HL-60 (cell line): ENCODE measurements around the gene PITPNC1.

Source experiments
- DNase-seq, 2 experiments: peaks; one replicate each; pipeline ENCODE4 v3.0.0-alpha.2; 2010 to 2020; ENCODE audit warnings: low read depth in 1 of 2, low spot score in 1 of 2
- H3K27ac ChIP-seq: fragments of 250-450 bp; sonication (Bioruptor Pico); replicated peaks from 2 replicates; pipeline ENCODE4 v1.5.1; 2020; ENCODE audit warnings: mild to moderate bottlenecking, moderate library complexity
- H3K27me3 ChIP-seq: fragments of 250-450 bp; sonication (Bioruptor Pico); 2 replicates; pipeline ENCODE4 v1.5.1; 2021; ENCODE audit warnings: mild to moderate bottlenecking, moderate library complexity; ENCODE audit not compliant: insufficient read depth, poor library complexity, severe bottlenecking
- H3K4me3 ChIP-seq: replicated peaks from 2 replicates; pipeline ENCODE4 v1.5.1; 2011; ENCODE audit warnings: mild to moderate bottlenecking, control low read depth, low read length; ENCODE audit not compliant: insufficient read depth
- GABPA ChIP-seq: IDR thresholded peaks from 2 replicates; pipeline ENCODE4 v1.6.1; 2012; ENCODE audit warnings: low read depth
- POLR2AphosphoS5 ChIP-seq: IDR thresholded peaks from 2 replicates; pipeline ENCODE4 v1.6.1; 2012; ENCODE audit warnings: low read depth
- SPI1 ChIP-seq: IDR thresholded peaks from 2 replicates; pipeline ENCODE4 v1.6.1; 2012; ENCODE audit warnings: low read depth, mild to moderate bottlenecking, borderline replicate concordance
- TF ChIP-seq, protein P1 (sequence below): IDR thresholded peaks from 2 replicates; pipeline ENCODE4 v1.6.1; 2012; ENCODE audit warnings: low read depth; ENCODE audit not compliant: insufficient replicate concordance
- TF ChIP-seq, protein P2 (sequence below): IDR thresholded peaks from one replicate; pipeline ENCODE4 v1.5.1; 2011; ENCODE audit warnings: low read length, control low read depth, inconsistent platforms; ENCODE audit not compliant: insufficient read depth

PITPNC1 gene

DNA sequence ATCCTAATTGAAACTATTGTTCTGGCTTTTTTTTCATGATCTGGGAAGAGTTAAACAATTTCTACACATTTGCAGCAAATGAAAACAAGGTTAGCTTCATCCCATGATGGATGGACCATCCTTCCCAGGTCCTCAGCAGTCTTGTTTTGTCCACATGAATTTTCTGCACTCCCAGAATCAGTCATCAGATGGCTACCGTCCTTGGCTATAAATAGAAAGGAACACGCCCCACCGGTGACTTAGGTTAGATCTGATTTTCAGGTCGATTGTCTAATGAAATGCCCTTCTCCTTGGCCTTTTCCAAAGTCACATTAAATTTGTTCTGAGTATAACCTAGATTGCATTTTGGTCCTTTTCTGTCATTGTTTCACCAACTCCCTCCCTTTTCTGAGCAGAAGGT lies 299.2 kb downstream of the PITPNC1 start:
- DNase-seq: no peak
- no peak overlapping the region for H3K4me3 ChIP-seq
- no peak overlapping the region for H3K27ac ChIP-seq
- TF ChIP-seq SPI1 (no peak), POLR2AphosphoS5 (no peak), GABPA (no peak)
- TF ChIP-seq, protein P1, sequence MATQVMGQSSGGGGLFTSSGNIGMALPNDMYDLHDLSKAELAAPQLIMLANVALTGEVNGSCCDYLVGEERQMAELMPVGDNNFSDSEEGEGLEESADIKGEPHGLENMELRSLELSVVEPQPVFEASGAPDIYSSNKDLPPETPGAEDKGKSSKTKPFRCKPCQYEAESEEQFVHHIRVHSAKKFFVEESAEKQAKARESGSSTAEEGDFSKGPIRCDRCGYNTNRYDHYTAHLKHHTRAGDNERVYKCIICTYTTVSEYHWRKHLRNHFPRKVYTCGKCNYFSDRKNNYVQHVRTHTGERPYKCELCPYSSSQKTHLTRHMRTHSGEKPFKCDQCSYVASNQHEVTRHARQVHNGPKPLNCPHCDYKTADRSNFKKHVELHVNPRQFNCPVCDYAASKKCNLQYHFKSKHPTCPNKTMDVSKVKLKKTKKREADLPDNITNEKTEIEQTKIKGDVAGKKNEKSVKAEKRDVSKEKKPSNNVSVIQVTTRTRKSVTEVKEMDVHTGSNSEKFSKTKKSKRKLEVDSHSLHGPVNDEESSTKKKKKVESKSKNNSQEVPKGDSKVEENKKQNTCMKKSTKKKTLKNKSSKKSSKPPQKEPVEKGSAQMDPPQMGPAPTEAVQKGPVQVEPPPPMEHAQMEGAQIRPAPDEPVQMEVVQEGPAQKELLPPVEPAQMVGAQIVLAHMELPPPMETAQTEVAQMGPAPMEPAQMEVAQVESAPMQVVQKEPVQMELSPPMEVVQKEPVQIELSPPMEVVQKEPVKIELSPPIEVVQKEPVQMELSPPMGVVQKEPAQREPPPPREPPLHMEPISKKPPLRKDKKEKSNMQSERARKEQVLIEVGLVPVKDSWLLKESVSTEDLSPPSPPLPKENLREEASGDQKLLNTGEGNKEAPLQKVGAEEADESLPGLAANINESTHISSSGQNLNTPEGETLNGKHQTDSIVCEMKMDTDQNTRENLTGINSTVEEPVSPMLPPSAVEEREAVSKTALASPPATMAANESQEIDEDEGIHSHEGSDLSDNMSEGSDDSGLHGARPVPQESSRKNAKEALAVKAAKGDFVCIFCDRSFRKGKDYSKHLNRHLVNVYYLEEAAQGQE: no peak
- TF ChIP-seq, protein P2, sequence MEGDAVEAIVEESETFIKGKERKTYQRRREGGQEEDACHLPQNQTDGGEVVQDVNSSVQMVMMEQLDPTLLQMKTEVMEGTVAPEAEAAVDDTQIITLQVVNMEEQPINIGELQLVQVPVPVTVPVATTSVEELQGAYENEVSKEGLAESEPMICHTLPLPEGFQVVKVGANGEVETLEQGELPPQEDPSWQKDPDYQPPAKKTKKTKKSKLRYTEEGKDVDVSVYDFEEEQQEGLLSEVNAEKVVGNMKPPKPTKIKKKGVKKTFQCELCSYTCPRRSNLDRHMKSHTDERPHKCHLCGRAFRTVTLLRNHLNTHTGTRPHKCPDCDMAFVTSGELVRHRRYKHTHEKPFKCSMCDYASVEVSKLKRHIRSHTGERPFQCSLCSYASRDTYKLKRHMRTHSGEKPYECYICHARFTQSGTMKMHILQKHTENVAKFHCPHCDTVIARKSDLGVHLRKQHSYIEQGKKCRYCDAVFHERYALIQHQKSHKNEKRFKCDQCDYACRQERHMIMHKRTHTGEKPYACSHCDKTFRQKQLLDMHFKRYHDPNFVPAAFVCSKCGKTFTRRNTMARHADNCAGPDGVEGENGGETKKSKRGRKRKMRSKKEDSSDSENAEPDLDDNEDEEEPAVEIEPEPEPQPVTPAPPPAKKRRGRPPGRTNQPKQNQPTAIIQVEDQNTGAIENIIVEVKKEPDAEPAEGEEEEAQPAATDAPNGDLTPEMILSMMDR: no peak
- H3K27me3 ChIP-seq: no peaks in the 10 kb centered on the region

DNA sequence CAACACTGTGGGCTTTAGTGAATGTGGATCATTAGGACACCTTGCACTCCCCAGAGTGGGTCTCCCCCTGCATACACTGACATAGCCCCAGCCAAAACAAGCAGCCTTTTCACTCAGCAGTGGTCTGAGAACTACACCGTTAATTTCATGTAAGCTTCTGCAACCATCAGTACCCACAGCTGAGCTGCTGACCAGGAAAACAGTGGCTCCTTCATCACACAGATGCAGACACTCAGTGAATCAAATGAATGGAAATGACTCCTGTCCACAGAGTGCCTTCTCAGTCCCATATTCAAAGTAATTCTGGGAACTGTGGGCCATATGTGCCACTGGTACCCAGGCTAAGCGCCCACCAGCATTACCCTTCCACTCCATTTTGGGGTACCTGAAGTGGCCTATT lies 301.3 kb downstream of the PITPNC1 start:
- TF ChIP-seq, protein P2: no peak
- TF ChIP-seq, protein P1: no peak
- no peak for TF ChIP-seq GABPA
- no peak for TF ChIP-seq SPI1
- no peak for TF ChIP-seq POLR2AphosphoS5
- no peak for DNase-seq
- no peak overlapping the region for H3K4me3 ChIP-seq
- no peak overlapping the region for H3K27ac ChIP-seq
- no peaks in the 10 kb centered on the region for H3K27me3 ChIP-seq

DNA sequence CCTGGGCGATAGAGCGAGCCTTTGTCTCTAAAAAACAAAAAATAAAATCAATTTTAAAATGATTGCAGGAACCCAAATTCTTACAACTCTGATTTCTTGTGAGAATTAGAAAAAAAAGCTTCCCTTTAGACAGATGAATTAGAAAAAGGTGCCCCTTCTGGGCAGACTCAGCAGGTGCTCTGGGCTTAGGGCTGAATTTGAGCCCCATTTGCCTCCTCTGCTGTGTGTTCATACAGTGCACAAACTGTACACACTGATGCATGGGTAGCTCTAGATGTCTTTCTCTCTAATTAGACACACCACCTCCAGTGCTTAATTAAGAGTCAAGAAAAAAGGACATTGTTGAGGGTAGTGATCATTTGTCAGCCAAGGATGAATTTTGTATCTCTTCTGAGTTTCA lies 302.1 kb downstream of the PITPNC1 start:
- no peak overlapping the region for H3K27ac ChIP-seq
- no peak overlapping the region for H3K4me3 ChIP-seq
- no peaks in the 10 kb centered on the region for H3K27me3 ChIP-seq
- DNase-seq: no peak
- TF ChIP-seq SPI1 (no peak), POLR2AphosphoS5 (no peak)

DNA sequence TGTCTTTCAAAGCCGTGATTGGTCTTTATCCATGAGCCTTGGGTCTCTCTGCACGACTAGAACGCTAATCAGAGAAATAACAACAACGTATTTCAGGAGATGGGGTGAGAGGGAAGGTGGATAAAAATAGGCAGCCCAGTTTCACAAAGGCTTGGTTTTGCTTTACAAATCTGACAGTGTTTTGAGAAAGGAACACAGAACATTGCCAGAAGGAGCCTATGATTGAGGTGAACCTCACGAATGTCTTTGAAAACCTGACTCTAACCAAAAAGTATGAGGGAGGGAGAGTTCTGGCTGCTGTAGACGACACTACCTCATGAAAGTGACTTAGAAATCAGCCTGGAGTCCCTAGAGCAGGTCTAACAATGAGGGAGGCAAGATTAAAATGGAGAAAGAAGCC lies 302.6 kb downstream of the PITPNC1 start:
- Histone ChIP-seq H3K4me3 (no peak overlapping the region), H3K27me3 (no peaks in the 10 kb centered on the region), H3K27ac (no peak overlapping the region)
- no peak for DNase-seq
- TF ChIP-seq, protein P1: no peak
- TF ChIP-seq SPI1: no peak
- no peak for TF ChIP-seq POLR2AphosphoS5
- TF ChIP-seq, protein P2: no peak
- TF ChIP-seq GABPA: no peak
